Neural progenitor cell (in vitro differentiated cells): ENCODE results near the gene SCFD2. TPM values are rescaled to one million over a fixed set of nuclear protein-coding genes. Genes with fewer than 3 reads are reported as not detected.

Experiments
- DNase-seq: peaks from one replicate; pipeline ENCODE4 v3.0.0-alpha.2; 2016; ENCODE audit warnings: low spot score
- H2AFZ ChIP-seq: fragments of 200-600 bp; sonication (generic); replicated peaks from 2 replicates; pipeline ENCODE4 v1.6.1; 2016; ENCODE audit warnings: antibody characterized with exemption
- H3F3A ChIP-seq: fragments of 200-600 bp; sonication (generic); 2 replicates; pipeline ENCODE4 v1.6.1; 2016; ENCODE audit warnings: antibody characterized with exemption, low read depth
- H3K27ac ChIP-seq: fragments of 200-600 bp; sonication (generic); 2 replicates; pipeline ENCODE4 v1.5.1; 2016; ENCODE audit warnings: mild to moderate bottlenecking
- H3K27me3 ChIP-seq: fragments of 200-600 bp; sonication (generic); 2 replicates; pipeline ENCODE4 v1.6.1; 2016; ENCODE audit warnings: mild to moderate bottlenecking, moderate library complexity
- H3K36me3 ChIP-seq: fragments of 200-600 bp; sonication (generic); 2 replicates; pipeline ENCODE4 v1.5.1; 2016
- H3K4me1 ChIP-seq: fragments of 200-600 bp; sonication (generic); 2 replicates; pipeline ENCODE4 v1.6.1; 2016; ENCODE audit warnings: mixed run types
- H3K4me2 ChIP-seq: fragments of 200-600 bp; sonication (generic); 2 replicates; pipeline ENCODE4 v1.6.1; 2016
- H3K4me3 ChIP-seq: fragments of 200-600 bp; sonication (generic); 2 replicates; pipeline ENCODE4 v1.5.1; 2016
- H3K79me2 ChIP-seq: fragments of 200-600 bp; sonication (generic); 2 replicates; pipeline ENCODE4 v1.6.1; 2016; ENCODE audit warnings: low read depth
- H3K9ac ChIP-seq: fragments of 200-600 bp; sonication (generic); 2 replicates; pipeline ENCODE4 v1.6.1; 2016
- H3K9me3 ChIP-seq: fragments of 200-600 bp; sonication (generic); 2 replicates; pipeline ENCODE4 v1.5.1; 2016; ENCODE audit warnings: low read depth
- H4K20me1 ChIP-seq: fragments of 200-600 bp; sonication (generic); 2 replicates; pipeline ENCODE4 v1.6.1; 2016; ENCODE audit warnings: low read depth
- H3K27ac Mint-ChIP-seq: 3 replicates; pipeline ENCODE4 v1.8.0; 2021; ENCODE audit warnings: mixed read lengths
- H3K27me3 Mint-ChIP-seq: 2 replicates; pipeline ENCODE4 v1.8.0; 2022; ENCODE audit warnings: low read depth, mild to moderate bottlenecking, inconsistent platforms, moderate library complexity, mixed read lengths; ENCODE audit not compliant: insufficient read depth
- H3K36me3 Mint-ChIP-seq: 3 replicates; pipeline ENCODE4 v1.8.0; 2021; ENCODE audit warnings: mixed read lengths
- H3K4me1 Mint-ChIP-seq: 3 replicates; pipeline ENCODE4 v1.8.0; 2021; ENCODE audit warnings: mixed read lengths
- H3K4me3 Mint-ChIP-seq: 3 replicates; pipeline ENCODE4 v1.8.0; 2021; ENCODE audit warnings: mild to moderate bottlenecking, moderate library complexity, mixed read lengths
- H3K9me3 Mint-ChIP-seq: 3 replicates; pipeline ENCODE4 v1.8.0; 2020; ENCODE audit warnings: mixed read lengths
- CTCF ChIP-seq: fragments of 200-600 bp; sonication (generic); IDR thresholded peaks from 2 replicates; pipeline ENCODE4 v1.5.1; 2017; ENCODE audit warnings: antibody characterized with exemption, mild to moderate bottlenecking
- EZH2 ChIP-seq: fragments of 200-600 bp; sonication (generic); IDR thresholded peaks from 2 replicates; pipeline ENCODE4 v1.6.1; 2017; ENCODE audit warnings: antibody characterized with exemption, mild to moderate bottlenecking, moderate library complexity
- EZH2phosphoT487 ChIP-seq: fragments of 200-600 bp; sonication (generic); IDR thresholded peaks from 2 replicates; pipeline ENCODE4 v1.6.1; 2017; ENCODE audit warnings: antibody characterized with exemption
- total RNA-seq: library from RNA; depleted of rRNA; stranded (reverse); fragments of >200 nt; gene quantifications from 2 replicates; pipeline ENCODE4 v1.2.3, GENCODE V29; 2015; ENCODE audit warnings: low replicate concordance

Gene SCFD2
- total RNA-seq, 1 donor from 2014 or later: 4.8 TPM

GRCh38 chr4:53193111-53193510, 172.8 kb downstream of the SCFD2 start:
- Histone ChIP-seq H2AFZ (no peak overlapping the region), H3K4me2 (no peak overlapping the region), H4K20me1 (no peaks in the 10 kb centered on the region), H3K9me3 (no peaks in the 10 kb centered on the region), H3K4me1 (peaks cover 6% of the 10 kb centered on the region), H3F3A (no peaks in the 10 kb centered on the region), H3K79me2 (no peaks in the 10 kb centered on the region), H3K9ac (no peak overlapping the region), H3K36me3 (no peaks in the 10 kb centered on the region), H3K27ac (no peak overlapping the region), H3K27me3 (no peaks in the 10 kb centered on the region), H3K4me3 (no peak overlapping the region)
- TF ChIP-seq EZH2 (no peak), CTCF (no peak), EZH2phosphoT487 (no peak)
- Mint-ChIP-seq H3K4me1 (peaks cover 13% of the 10 kb centered on the region), H3K27ac (no peak overlapping the region), H3K9me3 (no peaks in the 10 kb centered on the region), H3K27me3 (peaks cover 6% of the 10 kb centered on the region), H3K4me3 (no peak overlapping the region), H3K36me3 (no peaks in the 10 kb centered on the region)
- no peak for DNase-seq

- no peak overlapping the region for H3K4me3 Mint-ChIP-seq
- H3K27ac ChIP-seq: no peak overlapping the region
Measured at GRCh38 chr4:53192496-53192895, 173.4 kb downstream of the SCFD2 start.

GRCh38 chr4:53191997-53192396, 173.9 kb downstream of the SCFD2 start:
- Histone ChIP-seq H3K4me2 (no peak overlapping the region), H3K4me1 (peaks cover 4% of the 10 kb centered on the region), H4K20me1 (no peaks in the 10 kb centered on the region), H3K9me3 (no peaks in the 10 kb centered on the region), H3K9ac (no peak overlapping the region), H2AFZ (no peak overlapping the region), H3K36me3 (no peaks in the 10 kb centered on the region), H3K4me3 (no peak overlapping the region), H3K27ac (no peak overlapping the region), H3K79me2 (no peaks in the 10 kb centered on the region), H3K27me3 (no peaks in the 10 kb centered on the region), H3F3A (no peaks in the 10 kb centered on the region)
- DNase-seq: no peak
- Mint-ChIP-seq H3K9me3 (no peaks in the 10 kb centered on the region), H3K36me3 (no peaks in the 10 kb centered on the region), H3K4me1 (peaks cover 10% of the 10 kb centered on the region), H3K4me3 (no peak overlapping the region), H3K27me3 (peaks cover 6% of the 10 kb centered on the region), H3K27ac (no peak overlapping the region)
- TF ChIP-seq EZH2 (no peak), CTCF (no peak), EZH2phosphoT487 (no peak)

More at GRCh38 chr4:53192496-53192895, 173.4 kb downstream of the SCFD2 start:
- H3K4me1 ChIP-seq: peaks cover 6% of the 10 kb centered on the region
- Mint-ChIP-seq H3K4me1 (peaks cover 13% of the 10 kb centered on the region), H3K27ac (no peak overlapping the region), H3K9me3 (no peaks in the 10 kb centered on the region), H3K36me3 (no peaks in the 10 kb centered on the region), H3K27me3 (peaks cover 6% of the 10 kb centered on the region)
- TF ChIP-seq CTCF: no peak
- no peak for TF ChIP-seq EZH2phosphoT487
- TF ChIP-seq EZH2: no peak
- H3F3A ChIP-seq: no peaks in the 10 kb centered on the region
- no peak overlapping the region for H3K4me2 ChIP-seq
- no peaks in the 10 kb centered on the region for H4K20me1 ChIP-seq
- H3K4me3 ChIP-seq: no peak overlapping the region
- no peaks in the 10 kb centered on the region for H3K79me2 ChIP-seq
- H3K9me3 ChIP-seq: no peaks in the 10 kb centered on the region
- no peak for DNase-seq
- no peaks in the 10 kb centered on the region for H3K36me3 ChIP-seq
- H2AFZ ChIP-seq: no peak overlapping the region
- H3K27me3 ChIP-seq: no peaks in the 10 kb centered on the region
- H3K9ac ChIP-seq: no peak overlapping the region
